SK-N-SH (cell line): ENCODE data around the gene TM7SF3. TPM values are rescaled to one million over a fixed set of nuclear protein-coding genes. Genes with fewer than 3 reads are reported as not detected.

ENCODE experiments used
- CTCF ChIA-PET: fragments of 300-600, 350-600 bp; formaldehyde crosslinking; extraction: SDS; loops from one replicate; lab custom pipeline; 2021; lab: Yijun Ruan, JAX
- POLR2A ChIA-PET: fragments of 350-600 bp; sonication (Branson Sonifier 250); formaldehyde crosslinking; extraction: SDS; loops from one replicate; lab custom pipeline; 2020; ENCODE audit warnings: antibody characterized with exemption, inconsistent platforms; lab: Yijun Ruan, JAX
- DNase-seq: peaks from one replicate; pipeline ENCODE4 v3.0.0; 2012
- H2AFZ ChIP-seq: fragments of 200-600 bp; sonication (generic); 2 replicates; pipeline ENCODE4 v1.8.1; 2016; ENCODE audit warnings: antibody characterized with exemption, mild to moderate bottlenecking, low read depth
- H3F3A ChIP-seq: fragments of 200-600 bp; sonication (generic); replicated peaks from 2 replicates; pipeline ENCODE3; 2016; ENCODE audit warnings: antibody characterized with exemption, mild to moderate bottlenecking; ENCODE audit not compliant: insufficient read depth
- H3K27ac ChIP-seq, 2 experiments: fragments of 200-500 bp in 1 of 2; fragments of 200-600 bp in 1 of 2; sonication (Bioruptor generic) in 1 of 2; sonication (generic), shearing (Covaris generic) in 1 of 2; 2 replicates each; pipeline versions ENCODE4 v1.5.1 to v1.6.1; 2014 to 2016; ENCODE audit warnings: low read depth in 2 of 2, inconsistent platforms in 1 of 2, low read length in 1 of 2, mild to moderate bottlenecking in 1 of 2, mixed read lengths in 1 of 2
- H3K27me3 ChIP-seq: fragments of 200-600 bp; sonication (generic), shearing (Covaris generic); 2 replicates; pipeline ENCODE4 v1.6.1; 2016; ENCODE audit warnings: mixed run types; ENCODE audit not compliant: insufficient read depth
- H3K36me3 ChIP-seq, 2 experiments: fragments of 200-500 bp in 1 of 2; fragments of 200-600 bp in 1 of 2; sonication (Bioruptor generic) in 1 of 2; sonication (generic) in 1 of 2; replicated peaks in 1 of 2; 2 replicates each; pipeline versions ENCODE3 to v1.5.1; 2014 to 2016; ENCODE audit warnings: low read length in 1 of 2, mild to moderate bottlenecking in 1 of 2; ENCODE audit not compliant: insufficient read depth in 2 of 2, control insufficient read depth in 1 of 2
- H3K4me1 ChIP-seq, 2 experiments: fragments of 200-500 bp in 1 of 2; fragments of 200-600 bp in 1 of 2; sonication (Bioruptor generic) in 1 of 2; sonication (generic), shearing (Covaris generic) in 1 of 2; 2 replicates each; pipeline versions ENCODE4 v1.5.1 to v1.6.1; 2014 to 2016; ENCODE audit warnings: low read depth in 1 of 2, low read length in 1 of 2, mixed run types in 1 of 2; ENCODE audit not compliant: insufficient read depth in 2 of 2, control insufficient read depth in 1 of 2
- H3K4me2 ChIP-seq: fragments of 200-600 bp; sonication (generic), shearing (Covaris generic); 2 replicates; pipeline ENCODE4 v1.6.1; 2017; ENCODE audit warnings: mixed run types
- H3K4me3 ChIP-seq, 2 experiments: fragments of 200-500 bp in 1 of 2; fragments of 200-600 bp in 1 of 2; sonication (Bioruptor generic) in 1 of 2; sonication (generic), shearing (Covaris generic) in 1 of 2; 2 replicates each; pipeline versions ENCODE4 v1.5.1 to v1.8.1; 2014 to 2016; ENCODE audit warnings: low read depth in 2 of 2, inconsistent platforms in 1 of 2, low read length in 1 of 2, mild to moderate bottlenecking in 1 of 2, mixed read lengths in 1 of 2, moderate library complexity in 1 of 2
- H3K79me2 ChIP-seq: fragments of 200-600 bp; sonication (generic); 2 replicates; pipeline ENCODE4 v1.8.1; 2017; ENCODE audit warnings: mild to moderate bottlenecking; ENCODE audit not compliant: insufficient read depth
- H3K9ac ChIP-seq: fragments of 200-600 bp; sonication (generic); 2 replicates; pipeline ENCODE4 v1.6.1; 2017; ENCODE audit warnings: mixed run types
- H3K9me2 ChIP-seq: fragments of 200-600 bp; sonication (generic); 2 replicates; pipeline ENCODE4 v1.6.1; 2017; ENCODE audit warnings: mixed run types
- H3K9me3 ChIP-seq: fragments of 200-600 bp; sonication (generic); 2 replicates; pipeline ENCODE4 v1.6.1; 2017; ENCODE audit warnings: mixed run types, mild to moderate bottlenecking, moderate library complexity
- H4K20me1 ChIP-seq: fragments of 200-600 bp; sonication (generic); 2 replicates; pipeline ENCODE4 v1.6.1; 2017; ENCODE audit warnings: mild to moderate bottlenecking, mixed run types; ENCODE audit not compliant: insufficient read depth
- ELF1 ChIP-seq: IDR thresholded peaks from 2 replicates; pipeline ENCODE4 v1.4.0; 2012
- EP300 ChIP-seq, 2 experiments: IDR thresholded peaks; 2 replicates each; pipeline versions ENCODE4 v1.4.0 to v1.6.1; 2012; ENCODE audit warnings: borderline replicate concordance in 1 of 2, low read depth in 1 of 2, low read length in 1 of 2
- FOXJ3 ChIP-seq: sonication (generic); formaldehyde crosslinking; IDR thresholded peaks from 2 replicates; pipeline ENCODE4 v1.5.1; 2020; ENCODE audit warnings: mild to moderate bottlenecking, missing genetic modification reagents
- GABPA ChIP-seq: IDR thresholded peaks from 2 replicates; pipeline ENCODE4 v1.4.0; 2012; ENCODE audit warnings: low read depth, mild to moderate bottlenecking
- NFIC ChIP-seq: IDR thresholded peaks from 2 replicates; pipeline ENCODE4 v1.4.0; 2012; ENCODE audit warnings: borderline replicate concordance
- NRF1 ChIP-seq: IDR thresholded peaks from 2 replicates; pipeline ENCODE4 v1.6.1; 2012; ENCODE audit warnings: low read depth, mild to moderate bottlenecking, low read length
- POLR2AphosphoS5 ChIP-seq: IDR thresholded peaks from 2 replicates; pipeline ENCODE4 v1.6.1; 2012; ENCODE audit warnings: low read depth, low read length
- TAF1 ChIP-seq: IDR thresholded peaks from 2 replicates; pipeline ENCODE4 v1.6.1; 2012; ENCODE audit warnings: low read depth, mild to moderate bottlenecking, low read length, moderate library complexity, borderline replicate concordance
- YY1 ChIP-seq: IDR thresholded peaks from 2 replicates; pipeline ENCODE4 v1.4.0; 2012; ENCODE audit warnings: low read depth, mild to moderate bottlenecking
- WGBS: methylation state at CpG from one replicate; pipeline ENCODE4 v1.1.6; 2017; ENCODE audit warnings: low lambda C conversion rate; 5-methylcytosine and 5-hydroxymethylcytosine counted together
- polyA plus RNA-seq, 3 experiments: library from polyadenylated mRNA; depleted of rRNA; stranded (reverse); fragments of >200 nt; gene quantifications; 2 replicates each; pipeline ENCODE4 v1.2.3, GENCODE V29; 2012
- TF ChIP-seq, protein P1 (sequence below): IDR thresholded peaks from 2 replicates; pipeline ENCODE4 v1.4.0; 2012; ENCODE audit warnings: low read depth
- TF ChIP-seq, protein P2 (sequence below): IDR thresholded peaks from 2 replicates; pipeline ENCODE4; 2012
- TF ChIP-seq, protein P3 (sequence below): fragments of 200-600 bp; sonication (generic); IDR thresholded peaks from 2 replicates; pipeline ENCODE4 v1.6.1; 2017; ENCODE audit warnings: antibody characterized with exemption, mild to moderate bottlenecking, moderate library complexity

TM7SF3 gene
- polyA plus RNA-seq, 1 of the 3 experiments (the other 2 are of a cell fraction): 72.1 TPM

DNA sequence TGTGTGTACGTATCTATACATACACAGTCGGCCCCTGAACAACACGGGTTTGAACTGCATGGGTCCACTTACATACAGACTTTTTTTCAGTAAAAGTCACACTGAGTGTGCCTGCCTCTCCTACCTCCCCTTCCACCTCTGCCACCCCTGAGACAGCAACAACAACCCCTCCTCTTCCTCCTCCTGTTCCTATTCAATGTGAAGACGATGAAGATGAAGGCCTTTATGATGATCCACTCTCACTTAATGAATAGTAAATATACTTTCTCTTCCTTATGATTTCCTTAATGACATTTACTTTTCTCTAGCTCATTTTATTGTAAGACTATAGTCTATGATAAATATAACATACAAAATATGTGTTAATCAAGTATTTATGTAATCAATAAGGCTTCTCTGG lies 25.5 kb downstream of the TM7SF3 start:
- H3F3A ChIP-seq: no peaks in the 10 kb centered on the region
- H3K4me1 ChIP-seq: no peaks in the 10 kb centered on the region
- no peak for DNase-seq
- H3K79me2 ChIP-seq: no peaks in the 10 kb centered on the region; the same call in 1 of the 2 replicates
- H3K4me3 ChIP-seq: no peak overlapping the region
- no peak overlapping the region for H3K9ac ChIP-seq
- WGBS: 94% methylated on average over 4 of the region's 4 CpGs
- no peak for TF ChIP-seq NRF1
- TF ChIP-seq, protein P1, sequence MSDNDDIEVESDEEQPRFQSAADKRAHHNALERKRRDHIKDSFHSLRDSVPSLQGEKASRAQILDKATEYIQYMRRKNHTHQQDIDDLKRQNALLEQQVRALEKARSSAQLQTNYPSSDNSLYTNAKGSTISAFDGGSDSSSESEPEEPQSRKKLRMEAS: no peak
- no peak for TF ChIP-seq ELF1
- TF ChIP-seq POLR2AphosphoS5: no peak
- TF ChIP-seq FOXJ3 (CRISPR knock-in tag): no peak
- TF ChIP-seq NFIC: no peak
- TF ChIP-seq, all 33 proteins: peak for 0
- ChIA-PET CTCF (interaction anchor here (1.9 kb wide), 1 partner anchor 8 kb away, joined by 5 read pairs; no protein-coding TSS in a partner anchor), POLR2A (no interaction called here)
- H3K9me2 ChIP-seq: no peaks in the 10 kb centered on the region
- no peaks in the 10 kb centered on the region for H4K20me1 ChIP-seq
- H2AFZ ChIP-seq: no peak overlapping the region
- H3K4me2 ChIP-seq: no peak overlapping the region
- peaks cover 12 to 22% of the 10 kb centered on the region in 2 experiments for H3K36me3 ChIP-seq
- H3K9me3 ChIP-seq: no peaks in the 10 kb centered on the region
- H3K27me3 ChIP-seq: no peaks in the 10 kb centered on the region
- H3K27ac ChIP-seq: no peak overlapping the region

DNA sequence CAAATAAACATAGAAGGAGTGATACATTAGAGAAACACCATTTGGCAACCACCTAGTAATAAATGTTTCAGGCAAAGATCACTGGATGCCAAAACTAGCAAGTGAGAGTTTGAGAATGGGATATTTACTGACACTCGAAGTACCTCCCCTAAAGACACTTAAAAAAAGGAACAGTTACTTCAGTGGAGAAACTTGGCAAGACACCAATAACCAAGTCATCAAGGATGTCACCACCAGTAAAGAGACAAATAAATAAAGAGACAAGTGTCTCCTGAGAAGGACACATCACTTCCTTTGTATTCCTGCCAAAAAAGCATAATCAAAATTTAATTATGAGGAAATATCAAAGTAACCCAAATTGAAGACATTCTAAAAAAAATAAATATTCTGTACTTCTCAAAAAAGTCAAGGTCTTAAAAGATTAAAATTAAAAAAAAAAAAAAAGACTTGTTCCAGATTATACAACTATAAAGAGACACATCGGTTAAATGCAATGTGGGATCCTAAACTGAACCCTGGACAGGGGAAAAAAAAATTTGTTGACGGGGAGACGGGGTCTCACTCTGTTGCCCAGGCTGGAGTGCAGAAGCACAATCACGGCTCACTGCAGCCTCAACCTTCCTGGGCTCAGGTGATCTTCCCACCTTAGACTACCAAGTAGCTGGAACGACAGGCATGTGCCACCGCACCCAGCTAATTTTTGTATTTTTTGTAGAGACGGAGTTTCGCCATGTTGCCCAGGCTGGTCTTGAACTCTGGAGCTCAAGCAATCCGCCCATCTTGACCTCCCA lies 26.4 kb downstream of the TM7SF3 start:
- no peaks in the 10 kb centered on the region for H3K9me3 ChIP-seq
- no peak for DNase-seq
- POLR2A ChIA-PET: no interaction called here
- H3K4me3 ChIP-seq: no peak overlapping the region
- TF ChIP-seq TAF1 (no peak), GABPA (no peak), EP300 (IDR thresholded peaks at IDR 0.05; ENCODE audit: borderline replicate concordance in 1 of 2, low read depth in 1 of 2, low read length in 1 of 2) (no peak), YY1 (no peak), NFIC (peak; percentile 57; the same call in 1 of the 2 replicates)
- TF ChIP-seq, protein P2, sequence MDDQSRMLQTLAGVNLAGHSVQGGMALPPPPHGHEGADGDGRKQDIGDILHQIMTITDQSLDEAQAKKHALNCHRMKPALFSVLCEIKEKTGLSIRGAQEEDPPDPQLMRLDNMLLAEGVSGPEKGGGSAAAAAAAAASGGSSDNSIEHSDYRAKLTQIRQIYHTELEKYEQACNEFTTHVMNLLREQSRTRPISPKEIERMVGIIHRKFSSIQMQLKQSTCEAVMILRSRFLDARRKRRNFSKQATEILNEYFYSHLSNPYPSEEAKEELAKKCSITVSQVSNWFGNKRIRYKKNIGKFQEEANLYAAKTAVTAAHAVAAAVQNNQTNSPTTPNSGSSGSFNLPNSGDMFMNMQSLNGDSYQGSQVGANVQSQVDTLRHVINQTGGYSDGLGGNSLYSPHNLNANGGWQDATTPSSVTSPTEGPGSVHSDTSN: peak; percentile 70
- TF ChIP-seq, protein P3, sequence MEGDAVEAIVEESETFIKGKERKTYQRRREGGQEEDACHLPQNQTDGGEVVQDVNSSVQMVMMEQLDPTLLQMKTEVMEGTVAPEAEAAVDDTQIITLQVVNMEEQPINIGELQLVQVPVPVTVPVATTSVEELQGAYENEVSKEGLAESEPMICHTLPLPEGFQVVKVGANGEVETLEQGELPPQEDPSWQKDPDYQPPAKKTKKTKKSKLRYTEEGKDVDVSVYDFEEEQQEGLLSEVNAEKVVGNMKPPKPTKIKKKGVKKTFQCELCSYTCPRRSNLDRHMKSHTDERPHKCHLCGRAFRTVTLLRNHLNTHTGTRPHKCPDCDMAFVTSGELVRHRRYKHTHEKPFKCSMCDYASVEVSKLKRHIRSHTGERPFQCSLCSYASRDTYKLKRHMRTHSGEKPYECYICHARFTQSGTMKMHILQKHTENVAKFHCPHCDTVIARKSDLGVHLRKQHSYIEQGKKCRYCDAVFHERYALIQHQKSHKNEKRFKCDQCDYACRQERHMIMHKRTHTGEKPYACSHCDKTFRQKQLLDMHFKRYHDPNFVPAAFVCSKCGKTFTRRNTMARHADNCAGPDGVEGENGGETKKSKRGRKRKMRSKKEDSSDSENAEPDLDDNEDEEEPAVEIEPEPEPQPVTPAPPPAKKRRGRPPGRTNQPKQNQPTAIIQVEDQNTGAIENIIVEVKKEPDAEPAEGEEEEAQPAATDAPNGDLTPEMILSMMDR: no peak
- TF ChIP-seq, protein P1: no peak
- no peaks in the 10 kb centered on the region for H3K27me3 ChIP-seq
- no peaks in the 10 kb centered on the region for H3K4me1 ChIP-seq
- no peak overlapping the region for H3K27ac ChIP-seq
- H2AFZ ChIP-seq: no peak overlapping the region
- H3K36me3 ChIP-seq: peaks cover 14 to 20% of the 10 kb centered on the region in 2 experiments
- no peak overlapping the region for H3K9ac ChIP-seq
- no peaks in the 10 kb centered on the region for H3F3A ChIP-seq
- WGBS: 90% methylated on average over 10 of the region's 10 CpGs
- no peak overlapping the region for H3K4me2 ChIP-seq
- no peaks in the 10 kb centered on the region; the same call in 1 of the 2 replicates for H3K79me2 ChIP-seq
- CTCF ChIA-PET: interaction anchor here (0.6 kb wide), 1 partner anchor 62 kb away, joined by 3 read pairs; no protein-coding TSS in a partner anchor
- H3K9me2 ChIP-seq: no peaks in the 10 kb centered on the region
- H4K20me1 ChIP-seq: no peaks in the 10 kb centered on the region
